ENCODE data around the gene TBX1. TPM values are rescaled to one million over a fixed set of nuclear protein-coding genes. Genes with fewer than 3 reads are reported as not detected.
"Not testable (repeated sequence)": the region's sequence is repeated elsewhere in the genome, so short reads cannot be mapped to it uniquely, and the experiment has no call there.

TBX1 gene
- total RNA-seq, 1 donor from 2014 or later = 3.6 TPM

DNA sequence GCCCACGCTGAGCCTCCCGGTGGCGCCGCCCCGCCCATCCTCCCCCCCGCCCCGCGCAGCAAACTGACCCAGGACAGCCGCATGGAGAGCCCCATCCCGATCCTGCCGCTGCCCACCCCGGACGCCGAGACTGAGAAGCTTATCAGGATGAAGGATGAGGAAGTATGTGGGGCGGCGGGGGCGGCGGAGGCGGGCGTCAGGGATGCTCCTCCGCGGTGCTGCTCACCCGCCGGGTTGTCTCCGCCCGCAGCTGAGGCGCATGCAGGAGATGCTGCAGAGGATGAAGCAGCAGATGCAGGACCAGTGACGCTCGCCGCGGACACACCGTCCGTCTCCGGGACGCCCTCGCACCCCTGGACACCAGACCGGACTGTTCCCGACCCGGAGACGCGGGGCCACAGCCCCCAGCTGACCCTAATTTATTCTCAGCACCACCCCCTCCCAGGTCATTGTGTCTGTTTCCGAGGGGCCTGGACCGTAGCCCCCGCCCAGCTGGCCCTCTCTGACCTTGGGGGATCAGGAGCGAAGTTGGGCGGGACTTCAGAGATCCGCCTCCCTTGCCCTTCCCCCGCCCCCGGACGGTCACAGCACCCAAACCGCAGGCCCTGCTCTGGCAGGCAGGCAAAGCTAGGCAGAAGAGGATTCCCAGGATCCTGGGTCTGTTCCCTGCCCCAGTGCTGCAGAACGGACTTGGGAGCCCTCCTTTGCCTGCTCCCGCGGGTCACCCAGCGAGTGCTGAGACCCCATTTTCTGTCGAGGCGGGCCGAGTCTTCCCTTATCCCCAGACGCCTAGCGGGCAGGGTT is 38.2 kb upstream of the TBX1 start:
- intact Hi-C loops (cut with DNase I) = no loop called here
- ATAC-seq = peak; percentile 12
- DNase-seq (ENCODE audit: missing footprints) = no peak

DNA sequence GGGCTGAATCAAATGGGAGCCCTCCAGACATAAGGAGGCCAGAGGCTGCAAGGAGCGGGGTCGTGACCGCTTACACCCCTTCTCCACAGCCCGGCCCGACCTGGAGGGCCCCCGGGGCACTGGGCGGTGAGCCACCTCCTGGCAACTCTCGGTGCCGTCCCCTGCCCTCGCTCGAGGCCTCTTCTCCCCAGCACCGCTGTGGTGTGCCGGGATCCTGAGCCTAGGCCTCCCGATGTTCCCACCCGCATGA is 37.7 kb upstream of the TBX1 start:
- DNase-seq (ENCODE audit: missing footprints) (no peak), ATAC-seq (peak; percentile 1)
- intact Hi-C loops (cut with DNase I) = no loop called here

DNA sequence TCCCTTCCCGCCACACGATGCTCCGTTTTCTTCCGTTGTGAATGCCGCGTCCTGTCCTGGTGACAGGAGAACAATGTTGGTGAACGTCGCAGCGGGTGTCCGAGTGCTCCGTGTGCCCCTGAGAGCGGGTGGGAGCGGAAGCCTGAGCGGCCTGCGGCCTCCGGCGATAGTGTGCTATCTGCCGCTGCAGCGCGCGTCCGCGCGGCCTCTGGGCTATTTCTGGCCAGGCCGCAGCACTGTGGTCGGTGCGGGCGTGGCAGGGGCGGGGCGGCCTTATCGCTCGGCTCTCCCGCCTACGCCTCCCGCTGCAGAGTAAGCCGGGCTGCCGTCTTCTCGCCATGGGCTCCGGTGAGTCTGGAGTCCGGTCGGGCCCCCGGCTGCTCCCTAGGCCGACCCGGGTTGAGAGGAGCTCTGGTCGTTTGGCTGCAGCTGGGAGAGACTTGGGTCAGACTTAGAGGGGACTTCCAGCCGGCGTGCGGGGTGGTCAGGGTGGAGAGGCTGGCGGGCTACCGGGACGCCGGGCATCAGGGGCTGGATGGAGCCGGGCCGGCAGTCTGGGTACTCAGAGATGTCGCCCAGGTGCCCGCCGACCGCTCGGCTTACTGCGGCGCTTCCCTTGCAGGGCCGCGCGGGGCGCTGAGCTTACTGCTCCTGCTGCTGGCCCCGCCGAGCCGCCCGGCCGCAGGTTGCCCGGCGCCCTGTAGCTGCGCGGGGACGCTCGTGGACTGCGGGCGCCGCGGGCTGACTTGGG is 37.2 kb upstream of the TBX1 start, which contains the start of gene GP1BB:
TSS of gene GP1BB (plus strand) at position 308 of the 751 bp plus-strand sequence. CDS start at position 339, 31 bp downstream.
- ATAC-seq (peak; percentile 73), DNase-seq (ENCODE audit: missing footprints) (no peak)
- intact Hi-C loops (cut with DNase I) = no loop called here

DNA sequence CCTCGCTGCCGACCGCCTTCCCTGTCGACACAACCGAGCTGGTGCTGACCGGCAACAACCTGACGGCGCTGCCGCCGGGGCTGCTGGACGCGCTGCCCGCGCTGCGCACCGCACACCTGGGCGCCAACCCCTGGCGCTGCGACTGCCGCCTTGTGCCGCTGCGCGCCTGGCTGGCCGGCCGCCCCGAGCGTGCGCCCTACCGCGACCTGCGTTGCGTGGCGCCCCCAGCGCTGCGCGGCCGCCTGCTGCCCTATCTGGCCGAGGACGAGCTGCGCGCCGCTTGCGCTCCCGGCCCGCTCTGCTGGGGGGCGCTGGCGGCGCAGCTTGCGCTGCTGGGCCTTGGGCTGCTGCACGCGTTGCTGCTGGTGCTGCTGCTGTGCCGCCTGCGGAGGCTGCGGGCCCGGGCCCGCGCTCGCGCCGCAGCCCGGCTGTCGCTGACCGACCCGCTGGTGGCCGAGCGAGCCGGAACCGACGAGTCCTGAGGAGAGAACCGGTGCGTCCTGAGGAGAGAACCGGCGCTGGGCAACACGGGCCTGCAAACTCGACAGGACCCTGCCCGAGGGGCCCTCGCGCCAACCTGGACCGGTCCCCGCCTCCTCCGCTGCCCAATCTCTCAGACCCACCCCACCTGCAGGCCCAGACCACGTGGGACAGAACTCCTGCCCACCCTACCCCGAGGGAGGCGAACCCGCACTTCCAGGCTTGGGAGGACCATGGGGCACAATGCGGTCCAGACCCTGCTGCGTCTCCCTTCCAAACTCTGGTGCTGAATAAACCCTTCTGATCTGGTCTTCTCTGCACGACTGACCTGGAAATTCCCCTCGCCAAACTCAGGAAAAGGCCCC is 36.4 kb upstream of the TBX1 start:
- ATAC-seq (peak; percentile 17), DNase-seq (ENCODE audit: missing footprints) (no peak)
- intact Hi-C loops (cut with DNase I) = no loop called here

DNA sequence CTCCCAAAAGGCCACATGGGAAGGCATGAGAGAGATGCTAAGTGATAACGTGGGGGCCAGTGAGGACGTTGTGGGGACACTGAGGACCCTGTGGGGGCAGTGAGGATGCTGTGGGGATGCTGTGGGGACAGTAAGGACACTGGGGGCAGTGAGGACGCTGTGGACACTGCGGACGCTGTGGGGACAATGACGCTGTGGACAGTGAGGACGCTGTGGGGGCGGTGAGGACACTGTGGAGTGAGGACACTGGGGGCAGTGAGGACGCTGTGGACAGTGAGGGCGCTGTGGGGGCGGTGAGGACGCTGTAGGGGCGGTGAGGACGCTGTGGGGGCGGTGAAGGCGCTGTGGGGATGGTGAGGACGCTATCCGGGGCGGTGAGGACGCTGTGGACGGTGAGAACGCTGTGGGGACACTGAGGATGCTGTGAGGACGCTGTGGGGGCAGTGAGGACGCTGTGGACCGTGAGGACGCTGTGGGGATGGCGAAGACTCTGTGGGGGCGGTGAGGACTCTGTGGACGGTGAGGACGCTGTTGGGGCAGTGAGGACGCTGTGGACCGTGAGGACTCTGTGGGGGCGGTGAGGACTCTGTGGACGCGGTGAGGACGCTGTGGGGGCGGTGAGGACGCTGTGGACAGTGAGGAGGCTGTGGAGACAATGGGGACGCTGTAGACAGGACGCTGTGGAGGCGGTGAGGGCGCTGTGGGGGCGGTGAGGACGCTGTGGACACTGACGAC is 35.5 kb upstream of the TBX1 start:
- no peak for ATAC-seq
- no peak for DNase-seq (ENCODE audit: missing footprints)
- intact Hi-C loops (cut with DNase I) = no loop called here

DNA sequence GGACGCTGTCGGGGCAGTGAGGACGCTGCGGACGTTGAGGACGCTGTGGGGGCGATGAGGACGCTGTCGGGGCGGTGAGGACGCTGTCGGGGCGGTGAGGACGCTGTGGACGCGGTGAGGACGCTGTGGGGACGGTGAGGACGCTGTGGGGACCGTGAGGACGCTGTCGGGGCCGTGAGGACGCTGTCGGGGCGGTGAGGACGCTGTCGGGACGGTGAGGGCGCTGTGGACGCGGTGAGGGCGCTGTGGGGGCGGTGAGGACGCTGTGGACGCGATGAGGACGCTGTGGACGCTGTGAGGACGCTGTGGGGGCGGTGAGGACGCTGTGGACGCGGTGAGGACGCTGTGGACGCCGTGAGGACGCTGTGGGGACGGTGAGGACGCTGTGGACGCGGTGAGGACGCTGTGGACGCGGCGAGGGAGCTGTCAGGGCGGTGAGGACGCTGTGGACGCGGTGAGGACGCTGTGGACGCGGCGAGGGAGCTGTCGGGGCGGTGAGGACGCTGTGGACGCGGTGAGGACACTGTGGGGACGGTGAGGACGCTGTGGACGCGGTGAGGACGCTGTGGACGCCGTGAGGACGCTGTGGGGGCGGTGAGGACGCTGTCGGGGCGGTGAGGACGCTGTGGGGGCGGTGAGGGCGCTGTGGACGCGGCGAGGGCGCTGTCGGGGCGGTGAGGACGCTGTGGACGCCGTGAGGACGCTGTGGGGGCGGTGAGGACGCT is 34.4 kb upstream of the TBX1 start:
- intact Hi-C loops (cut with DNase I); ATAC-seq; DNase-seq (ENCODE audit: missing footprints): not testable (repeated sequence)

DNA sequence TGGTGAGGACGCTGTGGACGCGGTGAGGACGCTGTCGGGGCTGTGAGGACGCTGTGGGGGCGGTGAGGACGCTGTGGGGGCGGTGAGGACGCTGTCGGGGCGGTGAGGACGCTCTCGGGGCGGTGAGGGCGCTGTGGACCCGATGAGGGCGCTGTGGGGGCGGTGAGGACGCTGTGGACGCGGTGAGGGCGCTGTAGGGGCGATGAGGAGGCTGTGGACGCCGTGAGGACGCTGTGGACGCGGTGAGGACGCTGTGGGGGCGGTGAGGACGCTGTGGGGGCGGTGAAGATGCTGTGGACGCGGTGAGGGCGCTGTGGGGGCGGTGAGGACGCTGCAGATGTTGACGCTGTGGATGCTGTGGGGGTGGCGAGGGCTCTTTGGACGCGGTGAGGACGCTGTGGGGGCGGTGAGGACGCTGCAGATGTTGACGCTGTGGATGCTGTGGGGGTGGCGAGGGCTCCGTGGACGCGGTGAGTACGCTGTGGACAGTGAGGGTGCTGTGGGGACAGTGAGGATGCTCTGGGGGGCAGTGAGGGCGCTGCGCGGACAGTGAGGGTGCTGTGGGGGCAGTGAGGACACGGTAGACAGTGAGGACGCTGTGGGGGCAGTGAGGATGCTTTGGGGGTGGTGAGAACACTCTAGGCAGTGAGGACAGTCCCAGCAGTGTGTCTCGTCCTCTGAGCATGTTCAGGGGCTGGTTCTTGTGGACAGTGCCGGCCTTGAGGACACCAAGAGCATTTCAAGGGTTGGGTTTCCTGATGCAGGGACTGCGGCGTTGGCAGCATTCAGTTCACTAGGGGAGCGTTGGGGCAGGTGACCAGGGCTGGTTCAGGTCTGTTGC is 33.0 kb upstream of the TBX1 start:
- intact Hi-C loops (cut with DNase I) = no loop called here
- ATAC-seq (no peak), DNase-seq (ENCODE audit: missing footprints) (no peak)

DNA sequence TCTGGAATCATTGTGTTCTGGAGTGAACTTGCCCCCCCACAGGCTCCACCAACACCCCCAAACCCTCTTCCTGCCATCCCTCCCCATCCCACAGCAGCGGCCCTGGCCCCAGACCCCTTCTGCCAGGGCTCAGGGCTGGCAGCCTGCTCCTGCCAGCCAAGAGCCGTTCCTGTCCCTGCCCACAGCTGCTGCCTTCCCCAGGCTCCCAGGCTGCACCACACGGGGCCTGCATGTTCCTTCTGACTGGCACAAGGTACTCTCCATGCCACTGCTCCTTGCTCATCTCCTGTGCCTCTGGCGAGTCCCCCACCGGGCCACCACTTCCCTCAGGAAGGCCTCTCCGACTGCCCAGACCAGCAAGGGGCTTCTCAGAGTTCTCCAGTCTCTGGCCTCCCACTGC is 32.3 kb upstream of the TBX1 start:
- no peak for ATAC-seq
- intact Hi-C loops (cut with DNase I) = no loop called here
- DNase-seq (ENCODE audit: missing footprints) = no peak

DNA sequence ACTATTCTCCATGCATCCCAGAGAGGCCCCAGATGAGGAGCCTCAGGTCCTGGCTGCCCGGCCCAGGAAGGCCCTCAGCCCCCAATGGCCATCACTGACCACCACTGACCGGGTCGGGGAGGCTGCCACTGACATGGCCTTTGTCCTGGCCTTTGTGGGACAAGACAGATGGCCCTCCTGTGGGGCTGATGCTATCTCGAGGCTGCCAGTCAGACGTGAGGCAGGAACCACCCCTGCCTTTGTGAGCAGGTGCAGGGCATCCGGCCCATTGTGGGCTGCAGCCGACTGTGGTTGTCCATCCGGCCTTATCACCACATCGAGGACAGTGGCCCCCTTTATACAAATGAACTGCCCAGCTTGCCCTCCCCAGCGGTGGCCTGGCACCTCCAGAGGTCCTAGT is 31.7 kb upstream of the TBX1 start:
- no peak for ATAC-seq
- intact Hi-C loops (cut with DNase I) = no loop called here

DNA sequence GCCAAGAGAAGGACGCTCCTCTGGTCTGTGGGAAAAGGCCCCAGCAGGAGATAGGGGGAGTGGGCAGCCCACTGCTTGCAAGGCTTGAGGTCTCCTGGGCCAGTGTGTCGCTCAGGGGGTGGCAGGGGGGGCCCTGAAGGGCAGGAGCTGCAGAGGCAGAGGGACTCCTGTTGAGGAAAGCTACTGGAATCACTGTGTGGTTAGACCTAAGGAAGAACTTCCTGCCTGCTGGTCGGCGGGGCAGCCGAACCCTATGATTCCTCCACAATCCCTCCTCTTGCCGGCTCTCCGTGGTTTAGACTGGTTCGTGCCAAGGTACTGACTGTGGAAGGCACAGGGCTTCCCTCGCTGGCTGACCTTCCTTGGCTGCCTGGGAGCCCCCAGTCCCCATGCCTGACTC is 31.1 kb upstream of the TBX1 start:
- DNase-seq (ENCODE audit: missing footprints) (no peak), ATAC-seq (no peak)
- intact Hi-C loops (cut with DNase I) = no loop called here

More for the DNA sequence above, 31.7 kb upstream of the TBX1 start:
- DNase-seq (ENCODE audit: missing footprints) = no peak

DNA sequence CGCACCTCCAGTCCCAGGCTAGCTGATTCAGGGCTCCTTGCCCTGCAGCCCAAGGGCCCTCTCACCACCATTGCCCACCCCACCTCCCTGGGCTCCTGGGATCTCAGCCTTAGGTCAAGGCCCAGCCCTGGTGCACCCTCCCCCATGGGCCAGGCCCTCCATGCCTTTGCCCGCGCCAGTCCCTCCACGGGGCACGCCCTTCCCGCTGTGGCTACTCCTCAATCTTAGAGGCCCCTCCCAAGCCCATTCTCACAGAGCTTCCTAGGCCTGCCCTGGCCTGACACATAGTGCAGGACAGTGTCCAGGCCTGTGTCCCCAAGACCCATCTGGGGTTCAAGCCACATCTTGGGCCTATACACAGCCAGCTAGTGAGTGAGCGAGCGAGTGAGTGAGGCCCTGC is 30.4 kb upstream of the TBX1 start:
- ATAC-seq (no peak), DNase-seq (ENCODE audit: missing footprints) (no peak)
- intact Hi-C loops (cut with DNase I) = loop anchor here (1.0 to 5.0 kb wide), 2 partner anchors 180 to 282 kb away; no protein-coding TSS in a partner anchor

DNA sequence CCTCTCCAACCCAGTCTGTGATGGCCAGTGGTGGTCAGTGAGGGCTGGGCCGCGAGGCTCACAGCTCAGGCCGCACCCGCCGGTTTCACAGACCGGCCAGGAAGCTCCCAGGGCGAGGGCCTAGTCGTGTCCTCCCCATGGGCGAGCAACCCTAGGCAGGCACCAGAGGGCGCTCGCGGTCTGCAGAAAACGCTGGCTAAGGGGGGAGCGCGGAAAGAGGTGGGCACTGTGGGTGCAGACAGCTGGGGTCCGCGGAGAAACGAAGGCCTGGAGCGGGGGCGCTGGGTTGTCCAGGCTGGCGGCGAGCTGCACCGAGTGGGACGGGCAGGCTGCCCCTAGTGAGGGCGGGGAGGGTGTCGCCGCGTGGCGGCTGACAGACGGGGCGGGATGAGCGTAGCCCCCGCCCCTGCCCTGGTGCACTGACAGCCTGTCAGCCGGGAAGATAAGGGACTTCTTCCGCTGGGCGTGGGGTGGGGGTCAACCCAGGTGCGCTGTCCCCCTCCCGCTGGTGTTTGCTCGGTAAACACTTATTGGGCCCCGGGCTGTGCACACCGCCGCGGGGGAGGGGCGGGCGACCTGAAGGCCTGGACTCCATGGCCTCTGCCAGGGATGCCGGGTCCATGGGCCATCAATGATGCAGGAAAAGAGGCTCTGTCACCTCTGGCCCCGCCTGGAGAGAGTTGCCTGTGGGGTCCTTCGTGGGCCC is 29.8 kb upstream of the TBX1 start:
- DNase-seq (ENCODE audit: missing footprints) = peak; percentile 91
- ATAC-seq = peak; percentile 90
- intact Hi-C loops (cut with DNase I) = loop anchor here (1.0 to 5.0 kb wide), 2 partner anchors 179 to 281 kb away; no protein-coding TSS in a partner anchor

DNA sequence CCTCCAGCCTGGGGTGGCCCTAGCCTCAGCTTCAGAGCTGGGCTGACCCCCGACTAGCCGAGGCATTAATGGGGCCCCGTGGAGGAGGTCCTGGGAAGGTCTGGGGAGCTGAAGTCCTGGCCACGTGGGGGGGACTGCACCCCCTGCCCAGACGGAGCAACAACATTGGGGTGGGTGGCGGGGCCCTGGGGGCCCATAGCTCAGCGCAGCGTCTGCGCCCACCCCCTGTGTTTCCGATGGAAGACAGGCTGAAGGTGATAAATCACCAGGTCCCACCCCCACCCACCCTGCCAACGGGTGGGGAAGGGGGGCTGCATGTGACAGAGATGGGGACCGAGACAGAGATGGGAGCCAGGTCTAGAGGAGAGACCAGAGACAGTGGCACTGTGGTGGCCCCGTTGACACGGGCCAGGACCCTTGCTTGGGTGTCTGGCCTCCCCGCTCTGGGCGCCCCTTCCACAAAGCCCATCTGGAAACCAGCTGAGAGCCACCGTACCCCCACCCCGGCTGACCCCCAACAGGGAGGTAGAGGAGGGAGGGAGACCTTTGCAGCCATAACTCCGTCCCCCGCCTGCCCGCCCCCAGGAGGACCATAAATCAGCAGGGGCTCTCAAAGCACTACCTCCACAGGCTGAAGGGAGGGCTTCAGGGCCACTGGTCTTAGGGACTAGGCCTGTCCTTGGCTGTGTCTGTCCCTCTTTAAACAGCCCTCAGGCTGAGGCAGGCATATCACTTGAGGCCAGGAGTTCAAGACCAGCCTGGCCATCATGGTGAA is 29.0 kb upstream of the TBX1 start:
- intact Hi-C loops (cut with DNase I) = loop anchor here (5.0 kb wide), 1 partner anchor 281 kb away; no protein-coding TSS in a partner anchor
- ATAC-seq (no peak), DNase-seq (ENCODE audit: missing footprints) (no peak)

DNA sequence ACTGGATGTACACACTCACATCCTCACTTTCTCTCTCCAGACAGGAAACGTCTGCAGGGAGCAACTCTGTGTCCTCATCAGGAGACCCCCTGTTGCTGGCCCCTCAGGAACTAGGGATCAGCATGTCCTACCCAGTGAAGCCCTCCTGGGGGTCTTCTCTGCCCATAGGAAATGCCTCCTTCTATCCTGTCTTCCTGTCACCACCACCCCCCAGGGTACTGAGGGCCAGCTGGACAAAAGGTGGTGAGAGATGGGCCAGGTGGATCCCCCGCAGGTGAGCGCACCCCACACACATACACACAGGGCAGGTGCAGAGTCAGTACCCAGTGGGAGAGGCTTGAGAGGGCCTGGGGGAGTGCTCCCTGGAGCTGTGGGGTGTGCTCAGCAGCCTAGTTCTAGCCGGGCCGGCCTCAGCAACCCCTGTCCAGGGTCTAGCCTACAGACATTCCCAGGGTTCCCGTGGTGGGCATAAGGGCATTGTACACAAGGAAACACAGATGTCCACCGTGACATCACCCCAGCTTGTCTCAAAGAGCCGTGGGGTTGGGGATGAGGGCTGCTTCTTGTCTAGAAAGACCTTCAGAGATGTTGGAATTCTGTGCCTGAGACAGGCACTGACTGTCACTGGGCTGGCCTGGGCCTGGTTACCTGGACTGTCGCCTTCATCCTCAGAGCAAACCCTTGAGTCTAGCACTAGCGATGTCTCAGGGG is 28.0 kb upstream of the TBX1 start:
- intact Hi-C loops (cut with DNase I) = loop anchor here (5.0 kb wide), 1 partner anchor 280 kb away; no protein-coding TSS in a partner anchor
- no peak for ATAC-seq
- no peak for DNase-seq (ENCODE audit: missing footprints)

DNA sequence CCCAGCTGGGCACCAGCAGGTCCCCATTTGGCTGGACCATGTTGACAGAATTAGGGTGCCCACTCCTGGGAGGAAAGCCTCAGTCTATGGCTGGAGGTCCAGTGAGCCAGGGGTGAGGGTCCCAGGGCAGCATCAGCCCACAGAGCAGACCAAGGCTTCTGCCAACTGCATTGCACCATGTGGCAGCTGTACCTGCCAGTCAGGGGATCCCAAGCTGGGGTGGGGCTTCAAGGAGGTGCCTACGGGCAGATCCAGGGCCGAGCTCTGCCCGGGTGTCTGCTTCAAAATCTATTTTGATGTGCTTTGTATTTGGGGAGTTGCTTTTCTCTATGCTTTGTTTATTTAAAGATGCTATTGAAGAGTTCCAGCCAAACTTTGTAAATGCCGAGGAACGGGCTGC is 26.8 kb upstream of the TBX1 start:
- intact Hi-C loops (cut with DNase I) = loop anchor here (5.0 kb wide), 1 partner anchor 279 kb away; no protein-coding TSS in a partner anchor
- DNase-seq (ENCODE audit: missing footprints) (no peak), ATAC-seq (no peak)
